H9 (cell line): ENCODE data around the gene F7. TPM values are rescaled to one million over a fixed set of nuclear protein-coding genes. Genes with fewer than 3 reads are reported as not detected.

ENCODE experiments used
- DNase-seq: peaks from one replicate; pipeline ENCODE4 v3.0.0-alpha.2; 2017
- H2AFZ ChIP-seq: one replicate; pipeline ENCODE4 v1.6.1; 2013; ENCODE audit warnings: mild to moderate bottlenecking, low read length, control low read depth, moderate library complexity
- H2AK5ac ChIP-seq: 2 replicates; pipeline ENCODE4 v1.6.1; 2013; ENCODE audit warnings: low read length, control low read depth, mixed read lengths; ENCODE audit not compliant: insufficient read length
- H2BK120ac ChIP-seq: one replicate; pipeline ENCODE4 v1.6.1; 2013; ENCODE audit warnings: low read depth, mild to moderate bottlenecking, low read length, control low read depth, inconsistent platforms; ENCODE audit not compliant: poor library complexity, severe bottlenecking
- H2BK12ac ChIP-seq: 2 replicates; pipeline ENCODE4 v1.6.1; 2013; ENCODE audit warnings: low read length, control low read depth, mixed read lengths, low read depth; ENCODE audit not compliant: insufficient read length
- H2BK15ac ChIP-seq: 2 replicates; pipeline ENCODE4 v1.6.1; 2013; ENCODE audit warnings: low read depth, low read length, control low read depth
- H2BK20ac ChIP-seq: one replicate; pipeline ENCODE4 v1.6.1; 2013; ENCODE audit warnings: low read depth, mild to moderate bottlenecking, low read length, control low read depth, inconsistent platforms; ENCODE audit not compliant: poor library complexity, severe bottlenecking
- H2BK5ac ChIP-seq: 2 replicates; pipeline ENCODE4 v1.6.1; 2013; ENCODE audit warnings: low read length, control low read depth, mixed read lengths; ENCODE audit not compliant: insufficient read length
- H3K14ac ChIP-seq: 2 replicates; pipeline ENCODE4 v1.6.1; 2013; ENCODE audit warnings: low read length, control low read depth; ENCODE audit not compliant: insufficient read depth
- H3K18ac ChIP-seq: 2 replicates; pipeline ENCODE4 v1.6.1; 2013; ENCODE audit warnings: low read depth, mild to moderate bottlenecking, mixed read lengths, low read length, control low read depth; ENCODE audit not compliant: insufficient read length
- H3K23ac ChIP-seq: 2 replicates; pipeline ENCODE4 v1.6.1; 2013; ENCODE audit warnings: low read length, control low read depth, mixed read lengths, low read depth; ENCODE audit not compliant: insufficient read length
- H3K23me2 ChIP-seq: 2 replicates; pipeline ENCODE4 v1.6.1; 2013; ENCODE audit warnings: low read depth, mild to moderate bottlenecking, mixed read lengths, low read length, control low read depth; ENCODE audit not compliant: insufficient read length, poor library complexity, severe bottlenecking
- H3K27ac ChIP-seq: 2 replicates; pipeline ENCODE4 v1.5.1; 2013; ENCODE audit warnings: low read length, control low read depth, mixed read lengths, low read depth; ENCODE audit not compliant: insufficient read length
- H3K27me3 ChIP-seq: 2 replicates; pipeline ENCODE4 v1.6.1; 2013; ENCODE audit warnings: low read length, control low read depth, inconsistent platforms; ENCODE audit not compliant: insufficient read depth
- H3K4ac ChIP-seq: 2 replicates; pipeline ENCODE4 v1.6.1; 2013; ENCODE audit warnings: low read depth, mild to moderate bottlenecking, control low read depth, inconsistent platforms, low read length, moderate library complexity
- H3K4me1 ChIP-seq: 2 replicates; pipeline ENCODE4 v1.6.1; 2013; ENCODE audit warnings: low read length, control low read depth, inconsistent platforms; ENCODE audit not compliant: insufficient read depth
- H3K4me2 ChIP-seq: 2 replicates; pipeline ENCODE4 v1.6.1; 2013; ENCODE audit warnings: low read length, control low read depth, mixed read lengths; ENCODE audit not compliant: insufficient read length, insufficient read depth
- H3K56ac ChIP-seq: 2 replicates; pipeline ENCODE4 v1.6.1; 2013; ENCODE audit warnings: low read depth, mild to moderate bottlenecking, mixed read lengths, low read length, control low read depth; ENCODE audit not compliant: insufficient read length
- H3K79me1 ChIP-seq: 2 replicates; pipeline ENCODE4 v1.6.1; 2013; ENCODE audit warnings: low read depth, mild to moderate bottlenecking, moderate library complexity, low read length, control low read depth, inconsistent platforms; ENCODE audit not compliant: insufficient read depth, poor library complexity, severe bottlenecking
- H3K79me2 ChIP-seq: 2 replicates; pipeline ENCODE4 v1.6.1; 2013; ENCODE audit warnings: low read length, control low read depth, inconsistent platforms; ENCODE audit not compliant: insufficient read depth
- H3K9ac ChIP-seq: 2 replicates; pipeline ENCODE4 v1.6.1; 2013; ENCODE audit warnings: low read length, control low read depth, mixed read lengths; ENCODE audit not compliant: insufficient read length; ENCODE audit errors: extremely low read depth
- H3K9me3 ChIP-seq: one replicate; pipeline ENCODE4 v1.6.1; 2013; ENCODE audit warnings: low read depth, low read length, inconsistent platforms; ENCODE audit not compliant: control insufficient read depth
- H3T11ph ChIP-seq: one replicate; pipeline ENCODE4 v1.6.1; 2013; ENCODE audit warnings: mild to moderate bottlenecking, low read length, control low read depth, inconsistent platforms
- H4K20me1 ChIP-seq: one replicate; pipeline ENCODE4 v1.6.1; 2013; ENCODE audit not compliant: control insufficient read depth, insufficient read length, insufficient read depth
- H4K5ac ChIP-seq: 2 replicates; pipeline ENCODE4 v1.6.1; 2013; ENCODE audit warnings: low read depth, mild to moderate bottlenecking, mixed read lengths, low read length, control low read depth; ENCODE audit not compliant: insufficient read length
- H4K8ac ChIP-seq: replicated peaks from 2 replicates; pipeline ENCODE4 v1.6.1; 2013; ENCODE audit warnings: low read length, control low read depth, mixed read lengths, low read depth; ENCODE audit not compliant: insufficient read length
- H4K91ac ChIP-seq: 2 replicates; pipeline ENCODE4 v1.6.1; 2013; ENCODE audit warnings: low read depth, mild to moderate bottlenecking, moderate library complexity, mixed read lengths, low read length, control low read depth; ENCODE audit not compliant: insufficient read length
- H3K27ac Mint-ChIP-seq, 3 experiments: 2 replicates in 2 of 3; 3 replicates in 1 of 3; pipeline ENCODE4 v1.8.0; 2020 to 2021; ENCODE audit warnings: mixed read lengths in 3 of 3, mild to moderate bottlenecking in 1 of 3, moderate library complexity in 1 of 3
- H3K27me3 Mint-ChIP-seq: 2 replicates; pipeline ENCODE4 v1.8.0; 2021; ENCODE audit warnings: low read depth, mild to moderate bottlenecking, moderate library complexity, mixed read lengths
- H3K36me3 Mint-ChIP-seq, 3 experiments: 2 replicates in 2 of 3; 3 replicates in 1 of 3; pipeline ENCODE4 v1.8.0; 2020 to 2021; ENCODE audit warnings: low read depth in 3 of 3, mixed read lengths in 3 of 3; ENCODE audit not compliant: insufficient read depth in 1 of 3
- H3K4me1 Mint-ChIP-seq, 2 experiments: 2 replicates each; pipeline ENCODE4 v1.8.0; 2020; ENCODE audit warnings: mixed read lengths in 2 of 2
- H3K4me3 Mint-ChIP-seq, 2 experiments: 2 replicates in 1 of 2; 3 replicates in 1 of 2; pipeline ENCODE4 v1.8.0; 2020 to 2021; ENCODE audit warnings: mild to moderate bottlenecking in 2 of 2, mixed read lengths in 2 of 2, moderate library complexity in 1 of 2
- H3K9me3 Mint-ChIP-seq, 2 experiments: 2 replicates in 1 of 2; 3 replicates in 1 of 2; pipeline ENCODE4 v1.8.0; 2020; ENCODE audit warnings: mild to moderate bottlenecking in 2 of 2, mixed read lengths in 2 of 2, moderate library complexity in 1 of 2
- WGBS: extraction: QIAGEN DNeasy Blood & Tissue Kit; methylation state at CpG from one replicate; pipeline ENCODE4 v1.1.7; 2013; ENCODE audit warnings: missing lambda C conversion rate, low lambda C conversion rate, mixed read lengths; ENCODE audit not compliant: insufficient read length; ENCODE audit errors: extremely low coverage; 5-methylcytosine and 5-hydroxymethylcytosine counted together
- total RNA-seq: library from RNA; stranded (reverse); gene quantifications from 2 replicates; pipeline ENCODE4 v1.2.1, GENCODE V29; 2021
- TF ChIP-seq, protein P1 (sequence below): fragments of 200-600 bp; sonication (generic); conservative IDR thresholded peaks from 3 replicates; pipeline ENCODE4 v1.8.0; 2021; ENCODE audit warnings: antibody characterized with exemption, mild to moderate bottlenecking

The F7 gene
- total RNA-seq, 1 experiment from 2014 or later = 0.81 TPM

DNA sequence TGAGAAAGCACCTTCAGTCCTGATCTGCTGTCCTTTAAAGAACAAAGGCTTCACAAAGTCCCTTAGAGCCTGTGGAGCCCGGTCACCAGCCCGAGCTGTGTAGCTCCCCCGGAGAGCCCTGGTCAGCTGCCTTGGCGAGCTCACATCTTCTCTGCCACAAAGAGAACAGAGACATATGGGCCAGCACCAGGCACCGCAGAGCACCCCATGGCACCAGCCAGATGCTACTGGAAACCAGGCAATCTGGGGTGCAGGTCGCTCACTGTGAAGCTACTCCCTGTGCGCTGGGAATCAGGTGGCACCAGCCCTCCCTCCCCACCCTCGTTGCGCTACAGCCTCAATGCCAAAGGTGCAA lies 44.3 kb upstream of the F7 start:
- WGBS = no CpG with 5 or more reads among the region's 9 CpGs

More for the DNA sequence above, 44.3 kb upstream of the F7 start:
- H3K18ac ChIP-seq = no peak overlapping the region
- no peak overlapping the region for H3K23ac ChIP-seq
- no peak overlapping the region for H4K91ac ChIP-seq
- no peak overlapping the region for H4K5ac ChIP-seq
- Mint-ChIP-seq H3K27me3 (no peaks in the 10 kb centered on the region), H3K4me3 (no peak overlapping the region), H3K9me3 (no peaks in the 10 kb centered on the region), H3K4me1 (peaks cover 2 to 8% of the 10 kb centered on the region in 2 experiments; a peak in 2 of 4 replicates), H3K27ac (no peak overlapping the region), H3K36me3 (peaks cover 0 to 2% (median 0%) of the 10 kb centered on the region in 3 experiments; a peak in 1 of 7 replicates)
- no peak overlapping the region for H2BK120ac ChIP-seq
- no peak overlapping the region for H3K4ac ChIP-seq
- no peak overlapping the region for H4K8ac ChIP-seq
- H3K56ac ChIP-seq = no peak overlapping the region
- no peak overlapping the region for H3K27ac ChIP-seq
- H2BK12ac ChIP-seq = no peak overlapping the region
- no peaks in the 10 kb centered on the region for H3K79me1 ChIP-seq
- no peak overlapping the region for H2AK5ac ChIP-seq
- DNase-seq = no peak
- H3K79me2 ChIP-seq = no peaks in the 10 kb centered on the region
- no peaks in the 10 kb centered on the region for H3K23me2 ChIP-seq
- no peaks in the 10 kb centered on the region for H3K9me3 ChIP-seq
- H2AFZ ChIP-seq = no peak overlapping the region
- no peak overlapping the region for H2BK15ac ChIP-seq
- no peaks in the 10 kb centered on the region for H3K4me1 ChIP-seq
- H3K4me2 ChIP-seq = no peak overlapping the region
- H4K20me1 ChIP-seq = peaks cover 5% of the 10 kb centered on the region
- no peak overlapping the region for H2BK5ac ChIP-seq
- no peak overlapping the region for H3K14ac ChIP-seq
- no peak overlapping the region for H3K9ac ChIP-seq
- TF ChIP-seq, protein P1, sequence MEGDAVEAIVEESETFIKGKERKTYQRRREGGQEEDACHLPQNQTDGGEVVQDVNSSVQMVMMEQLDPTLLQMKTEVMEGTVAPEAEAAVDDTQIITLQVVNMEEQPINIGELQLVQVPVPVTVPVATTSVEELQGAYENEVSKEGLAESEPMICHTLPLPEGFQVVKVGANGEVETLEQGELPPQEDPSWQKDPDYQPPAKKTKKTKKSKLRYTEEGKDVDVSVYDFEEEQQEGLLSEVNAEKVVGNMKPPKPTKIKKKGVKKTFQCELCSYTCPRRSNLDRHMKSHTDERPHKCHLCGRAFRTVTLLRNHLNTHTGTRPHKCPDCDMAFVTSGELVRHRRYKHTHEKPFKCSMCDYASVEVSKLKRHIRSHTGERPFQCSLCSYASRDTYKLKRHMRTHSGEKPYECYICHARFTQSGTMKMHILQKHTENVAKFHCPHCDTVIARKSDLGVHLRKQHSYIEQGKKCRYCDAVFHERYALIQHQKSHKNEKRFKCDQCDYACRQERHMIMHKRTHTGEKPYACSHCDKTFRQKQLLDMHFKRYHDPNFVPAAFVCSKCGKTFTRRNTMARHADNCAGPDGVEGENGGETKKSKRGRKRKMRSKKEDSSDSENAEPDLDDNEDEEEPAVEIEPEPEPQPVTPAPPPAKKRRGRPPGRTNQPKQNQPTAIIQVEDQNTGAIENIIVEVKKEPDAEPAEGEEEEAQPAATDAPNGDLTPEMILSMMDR = no peak
- H3T11ph ChIP-seq = no peak overlapping the region
- H3K27me3 ChIP-seq = no peaks in the 10 kb centered on the region
- no peak overlapping the region for H2BK20ac ChIP-seq
